HepG2 (cell line): ENCODE measurements around the gene NINL. TPM values are rescaled to one million over a fixed set of nuclear protein-coding genes. Genes with fewer than 3 reads are reported as not detected.

Experiments used
- ARNT2 ChIP-seq: sonication (generic); formaldehyde crosslinking; IDR thresholded peaks from 2 replicates; pipeline ENCODE4 v1.8.0; 2022; ENCODE audit warnings: mild to moderate bottlenecking, low read depth, missing genetic modification reagents, moderate library complexity
- BRF2 ChIP-seq: sonication (generic); formaldehyde crosslinking; IDR thresholded peaks from 2 replicates; pipeline ENCODE4 v1.8.1; 2022; ENCODE audit warnings: mild to moderate bottlenecking, missing genetic modification reagents
- CBX1 ChIP-seq: IDR thresholded peaks from one replicate; pipeline ENCODE4 v1.6.1; 2016; ENCODE audit warnings: antibody characterized with exemption, low read depth
- GZF1 ChIP-seq: sonication (generic); formaldehyde crosslinking; IDR thresholded peaks from 2 replicates; pipeline ENCODE4 v1.5.1; 2020; ENCODE audit warnings: mild to moderate bottlenecking, missing genetic modification reagents
- HDAC1 ChIP-seq: sonication (generic); formaldehyde crosslinking; IDR thresholded peaks from 2 replicates; pipeline ENCODE4 v1.5.1; 2020; ENCODE audit warnings: mild to moderate bottlenecking, missing genetic modification reagents
- IKZF4 ChIP-seq: sonication (generic); formaldehyde crosslinking; IDR thresholded peaks from 2 replicates; pipeline ENCODE4 v1.5.1; 2020; ENCODE audit warnings: borderline replicate concordance, mild to moderate bottlenecking, low read depth, missing genetic modification reagents; ENCODE audit errors: not compliant biosample characterization
- KMT2B ChIP-seq: IDR thresholded peaks from 2 replicates; pipeline ENCODE4 v1.6.1; 2016; ENCODE audit warnings: missing genetic modification reagents, missing compliant biosample characterization
- MTA1 ChIP-seq: sonication (generic); formaldehyde crosslinking; IDR thresholded peaks from 2 replicates; pipeline ENCODE4 v1.4.0; 2020; ENCODE audit warnings: missing genetic modification reagents, mild to moderate bottlenecking, borderline replicate concordance
- SNAPC2 ChIP-seq: sonication (generic); formaldehyde crosslinking; IDR thresholded peaks from 2 replicates; pipeline ENCODE4 v1.8.1; 2022; ENCODE audit warnings: mild to moderate bottlenecking, missing genetic modification reagents
- ZBTB7A ChIP-seq: sonication (generic); formaldehyde crosslinking; IDR thresholded peaks from 2 replicates; pipeline ENCODE4 v1.8.0; 2022; ENCODE audit warnings: mild to moderate bottlenecking, missing genetic modification reagents
- ZNF136 ChIP-seq: sonication (generic); formaldehyde crosslinking; IDR thresholded peaks from 2 replicates; pipeline ENCODE4 v1.8.1; 2022; ENCODE audit warnings: low read depth, mild to moderate bottlenecking, moderate library complexity, missing genetic modification reagents
- ZNF20 ChIP-seq: sonication (generic); formaldehyde crosslinking; IDR thresholded peaks from 2 replicates; pipeline ENCODE4 v1.4.0; 2020; ENCODE audit warnings: mild to moderate bottlenecking, moderate library complexity, missing genetic modification reagents
- ZNF205 ChIP-seq: IDR thresholded peaks from 2 replicates; pipeline ENCODE4 v1.6.1; 2018; ENCODE audit warnings: missing biosample characterization, missing genetic modification reagents
- ZNF281 ChIP-seq: sonication (generic); formaldehyde crosslinking; IDR thresholded peaks from 2 replicates; pipeline ENCODE4 v1.4.0; 2020; ENCODE audit warnings: missing genetic modification reagents, borderline replicate concordance
- ZNF546 ChIP-seq: sonication (generic); formaldehyde crosslinking; conservative IDR thresholded peaks from 2 replicates; pipeline ENCODE4 v1.8.1; 2023; ENCODE audit warnings: mild to moderate bottlenecking, missing genetic modification reagents
- ZNF563 ChIP-seq: sonication (generic); formaldehyde crosslinking; IDR thresholded peaks from 2 replicates; pipeline ENCODE4 v1.8.0; 2022; ENCODE audit warnings: mild to moderate bottlenecking, moderate library complexity, missing genetic modification reagents
- ZNF773 ChIP-seq: sonication (generic); formaldehyde crosslinking; IDR thresholded peaks from 2 replicates; pipeline ENCODE4 v1.4.0; 2020; ENCODE audit warnings: missing genetic modification reagents, borderline replicate concordance
- polyA plus RNA-seq, 8 experiments: library from polyadenylated mRNA; depleted of rRNA in 3 of 8; stranded (reverse) in 7 of 8; unstranded in 1 of 8; fragments of >200 nt; fragmentation: Illumina TruSeq in 4 of 8; extraction: Trizol in 4 of 8; gene quantifications; 2 replicates each; pipeline versions ENCODE4 v1.2.1 to v1.2.3, GENCODE V29; 2011 to 2016; ENCODE audit warnings: low read depth in 4 of 8, missing spikeins in 1 of 8, mixed read lengths in 1 of 8; ENCODE audit not compliant: insufficient read depth in 1 of 8
- total RNA-seq, 5 experiments: library from RNA; depleted of rRNA; stranded (reverse); fragments of >200 nt; fragmentation: Illumina TruSeq; extraction: Trizol; gene quantifications; 2 replicates each; pipeline ENCODE4 v1.2.3, GENCODE V29; 2016; ENCODE audit warnings: low read depth in 1 of 5
- TF ChIP-seq, protein P1 (sequence below): sonication (generic); formaldehyde crosslinking; IDR thresholded peaks from 2 replicates; pipeline ENCODE4 v1.9.0; 2021; ENCODE audit warnings: missing genetic modification reagents, mild to moderate bottlenecking, borderline replicate concordance
- TF ChIP-seq, protein P2 (sequence below): sonication (generic); formaldehyde crosslinking; IDR thresholded peaks from 2 replicates; pipeline ENCODE4 v1.4.0; 2020; ENCODE audit warnings: missing genetic modification reagents
- TF ChIP-seq, protein P3 (sequence below): sonication (generic); formaldehyde crosslinking; IDR thresholded peaks from 2 replicates; pipeline ENCODE4 v1.5.0; 2020; ENCODE audit warnings: mild to moderate bottlenecking, missing genetic modification reagents

Gene NINL
- total and polyA plus RNA-seq, 2 of the 13 experiments (the other 11 are each of a cell fraction or from before 2014, with no cell fraction given) = 32.3 to 34.3 TPM

DNA sequence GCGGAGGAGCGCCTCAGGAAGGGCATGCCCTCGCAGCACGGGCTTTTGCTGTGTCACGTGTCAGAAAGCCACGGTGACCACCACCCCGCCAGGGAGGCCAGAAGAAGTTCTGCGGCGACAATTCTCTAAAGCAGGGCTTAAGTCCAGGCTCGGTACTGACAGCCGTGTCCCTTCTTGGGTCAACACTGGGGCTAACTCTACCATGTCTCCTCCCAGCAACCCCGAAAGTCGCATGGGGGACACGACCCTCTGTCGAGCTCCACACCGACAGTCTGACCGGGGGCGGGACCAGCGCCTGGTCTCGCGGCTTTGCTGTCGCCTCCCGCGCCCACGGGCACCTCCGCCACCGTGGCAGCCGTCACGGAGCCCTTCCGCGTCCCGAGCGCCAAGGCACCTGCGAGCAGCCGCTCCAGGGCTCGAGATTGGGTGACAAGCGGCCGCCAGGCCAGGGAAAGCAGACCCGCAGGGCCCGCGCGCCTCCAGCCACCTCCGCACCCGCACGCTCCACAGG is 37.9 kb upstream of the NINL start (continued):
- TF ChIP-seq BRF2 (CRISPR knock-in tag) (peak; percentile 78; the same call in 1 of the 2 replicates), HDAC1 (CRISPR knock-in tag) (no peak; the same call in 1 of the 2 replicates), ARNT2 (CRISPR knock-in tag) (no peak; the same call in 1 of the 2 replicates), CBX1 (no peak), ZNF563 (CRISPR knock-in tag) (peak; percentile 36; the same call in 1 of the 2 replicates), MTA1 (CRISPR knock-in tag) (peak; percentile 69; the same call in 1 of the 2 replicates), ZNF546 (no peak), KMT2B (CRISPR knock-in tag) (no peak), IKZF4 (CRISPR knock-in tag) (no peak), ZNF773 (CRISPR knock-in tag) (peak; percentile 5; the same call in 1 of the 2 replicates), ZNF205 (no peak), ZBTB7A (CRISPR knock-in tag) (peak; percentile 84; the same call in 1 of the 2 replicates), GZF1 (CRISPR knock-in tag) (no peak), ZNF281 (CRISPR knock-in tag) (no peak), ZNF20 (CRISPR knock-in tag) (no peak; the same call in 1 of the 2 replicates), SNAPC2 (CRISPR knock-in tag) (no peak), ZNF136 (CRISPR knock-in tag) (no peak)
- TF ChIP-seq, protein P1, sequence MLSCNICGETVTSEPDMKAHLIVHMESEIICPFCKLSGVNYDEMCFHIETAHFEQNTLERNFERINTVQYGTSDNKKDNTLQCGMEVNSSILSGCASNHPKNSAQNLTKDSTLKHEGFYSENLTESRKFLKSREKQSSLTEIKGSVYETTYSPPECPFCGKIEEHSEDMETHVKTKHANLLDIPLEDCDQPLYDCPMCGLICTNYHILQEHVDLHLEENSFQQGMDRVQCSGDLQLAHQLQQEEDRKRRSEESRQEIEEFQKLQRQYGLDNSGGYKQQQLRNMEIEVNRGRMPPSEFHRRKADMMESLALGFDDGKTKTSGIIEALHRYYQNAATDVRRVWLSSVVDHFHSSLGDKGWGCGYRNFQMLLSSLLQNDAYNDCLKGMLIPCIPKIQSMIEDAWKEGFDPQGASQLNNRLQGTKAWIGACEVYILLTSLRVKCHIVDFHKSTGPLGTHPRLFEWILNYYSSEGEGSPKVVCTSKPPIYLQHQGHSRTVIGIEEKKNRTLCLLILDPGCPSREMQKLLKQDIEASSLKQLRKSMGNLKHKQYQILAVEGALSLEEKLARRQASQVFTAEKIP (CRISPR knock-in tag) = no peak
- TF ChIP-seq, protein P2, sequence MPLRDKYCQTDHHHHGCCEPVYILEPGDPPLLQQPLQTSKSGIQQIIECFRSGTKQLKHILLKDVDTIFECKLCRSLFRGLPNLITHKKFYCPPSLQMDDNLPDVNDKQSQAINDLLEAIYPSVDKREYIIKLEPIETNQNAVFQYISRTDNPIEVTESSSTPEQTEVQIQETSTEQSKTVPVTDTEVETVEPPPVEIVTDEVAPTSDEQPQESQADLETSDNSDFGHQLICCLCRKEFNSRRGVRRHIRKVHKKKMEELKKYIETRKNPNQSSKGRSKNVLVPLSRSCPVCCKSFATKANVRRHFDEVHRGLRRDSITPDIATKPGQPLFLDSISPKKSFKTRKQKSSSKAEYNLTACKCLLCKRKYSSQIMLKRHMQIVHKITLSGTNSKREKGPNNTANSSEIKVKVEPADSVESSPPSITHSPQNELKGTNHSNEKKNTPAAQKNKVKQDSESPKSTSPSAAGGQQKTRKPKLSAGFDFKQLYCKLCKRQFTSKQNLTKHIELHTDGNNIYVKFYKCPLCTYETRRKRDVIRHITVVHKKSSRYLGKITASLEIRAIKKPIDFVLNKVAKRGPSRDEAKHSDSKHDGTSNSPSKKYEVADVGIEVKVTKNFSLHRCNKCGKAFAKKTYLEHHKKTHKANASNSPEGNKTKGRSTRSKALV (CRISPR knock-in tag) = no peak; the same call in 1 of the 2 replicates
- TF ChIP-seq, protein P3, sequence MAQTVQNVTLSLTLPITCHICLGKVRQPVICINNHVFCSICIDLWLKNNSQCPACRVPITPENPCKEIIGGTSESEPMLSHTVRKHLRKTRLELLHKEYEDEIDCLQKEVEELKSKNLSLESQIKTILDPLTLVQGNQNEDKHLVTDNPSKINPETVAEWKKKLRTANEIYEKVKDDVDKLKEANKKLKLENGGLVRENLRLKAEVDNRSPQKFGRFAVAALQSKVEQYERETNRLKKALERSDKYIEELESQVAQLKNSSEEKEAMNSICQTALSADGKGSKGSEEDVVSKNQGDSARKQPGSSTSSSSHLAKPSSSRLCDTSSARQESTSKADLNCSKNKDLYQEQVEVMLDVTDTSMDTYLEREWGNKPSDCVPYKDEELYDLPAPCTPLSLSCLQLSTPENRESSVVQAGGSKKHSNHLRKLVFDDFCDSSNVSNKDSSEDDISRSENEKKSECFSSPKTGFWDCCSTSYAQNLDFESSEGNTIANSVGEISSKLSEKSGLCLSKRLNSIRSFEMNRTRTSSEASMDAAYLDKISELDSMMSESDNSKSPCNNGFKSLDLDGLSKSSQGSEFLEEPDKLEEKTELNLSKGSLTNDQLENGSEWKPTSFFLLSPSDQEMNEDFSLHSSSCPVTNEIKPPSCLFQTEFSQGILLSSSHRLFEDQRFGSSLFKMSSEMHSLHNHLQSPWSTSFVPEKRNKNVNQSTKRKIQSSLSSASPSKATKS (CRISPR knock-in tag) = no peak
